ENCODE data around the gene OLFM2.

DNA sequence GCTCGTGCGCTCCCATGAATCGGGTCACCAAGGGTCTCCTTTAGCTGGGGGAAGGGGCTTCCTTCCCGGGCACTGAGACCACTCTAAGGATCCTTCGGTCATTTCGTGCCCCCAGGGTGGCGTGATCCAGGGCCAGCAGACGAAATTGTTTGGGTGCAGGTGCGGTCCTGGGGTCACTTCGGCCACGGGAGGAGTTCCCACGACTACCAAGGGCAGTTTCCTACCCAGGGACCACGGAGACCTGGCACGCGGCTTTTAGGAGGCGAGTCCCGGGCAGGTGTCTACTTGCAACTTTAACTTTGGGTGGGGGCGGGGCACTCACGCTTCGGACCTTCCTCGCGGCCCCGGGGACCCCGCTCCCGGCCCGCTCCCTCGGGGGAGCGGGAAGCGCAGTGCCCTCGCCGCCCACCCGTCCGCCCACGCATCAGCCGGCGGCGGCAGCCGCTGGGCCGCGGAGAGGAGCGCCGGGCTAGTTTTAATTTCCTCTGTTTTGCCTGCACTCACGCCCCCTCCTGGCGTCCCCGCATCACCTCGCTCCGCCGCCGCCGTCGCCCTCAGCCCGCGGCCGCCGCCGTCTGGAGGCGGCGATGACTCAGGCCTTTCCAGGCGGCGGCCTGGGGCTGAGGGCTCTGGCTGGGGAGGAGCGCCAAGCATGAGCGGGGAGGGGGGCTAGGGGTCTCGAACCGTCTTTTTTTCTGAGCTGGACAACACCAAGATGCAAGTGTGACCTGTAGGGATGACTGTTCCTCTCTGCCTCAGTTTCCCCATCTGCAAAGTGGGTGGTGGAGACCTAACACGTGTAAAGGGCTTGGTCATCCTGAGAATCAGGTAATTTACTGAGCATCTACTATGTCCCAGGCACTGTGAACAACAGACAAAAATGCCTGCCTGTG, 21.8 kb downstream of the OLFM2 start:
- TF ChIP-seq SUZ12 (IDR thresholded peaks at IDR 0.05; ENCODE audit: extremely low read depth, insufficient read depth, insufficient read length) = no peak
- no peak for TF ChIP-seq YY1 (IDR thresholded peaks at IDR 0.05; ENCODE audit: insufficient read depth, insufficient read length)
